Body of pancreas (tissue), 4 donors: ENCODE results near the gene HPS3. TPM values are rescaled to one million over a fixed set of nuclear protein-coding genes. Genes with fewer than 3 reads are reported as not detected.

Experiments used
- ATAC-seq: fragments of 150-250 bp; one replicate; pipeline ENCODE4 v1.9.1; 2016
- DNase-seq, 4 donors: peaks; one replicate each; pipeline ENCODE4 v3.0.0-alpha.2; 2019
- H3K27ac ChIP-seq, 4 donors: fragments of 200-600 bp; sonication (generic); 1 replicate in 3 of 4; 2 replicates in 1 of 4; pipeline versions ENCODE4 v1.5.1 to v1.6.1; 2016 to 2019; ENCODE audit warnings: mild to moderate bottlenecking in 1 of 4, mixed read lengths in 1 of 4, moderate library complexity in 1 of 4
- H3K27me3 ChIP-seq, 2 donors: fragments of 200-600 bp; sonication (generic); one replicate each; pipeline ENCODE4 v1.6.0; 2016; ENCODE audit warnings: mild to moderate bottlenecking in 1 of 2
- H3K36me3 ChIP-seq, 2 donors: fragments of 200-600 bp; sonication (generic); replicated peaks in 1 of 2; 2 replicates each; pipeline ENCODE4 v1.5.1; 2016; ENCODE audit warnings: low read depth in 2 of 2; ENCODE audit not compliant: insufficient read depth in 1 of 2
- H3K4me1 ChIP-seq: fragments of 200-600 bp; sonication (generic); one replicate; pipeline ENCODE4 v1.6.0; 2016
- H3K4me3 ChIP-seq, 2 donors: fragments of 200-600 bp; sonication (generic); 1 replicate in 1 of 2; 2 replicates in 1 of 2; pipeline ENCODE4 v1.5.1; 2016 to 2019
- H3K9me3 ChIP-seq, 3 donors: fragments of 200-600 bp; sonication (generic); 1 replicate in 2 of 3; 2 replicates in 1 of 3; pipeline ENCODE4 v1.5.1; 2016
- CTCF ChIP-seq, 7 experiments: fragments of 450-650 bp in 4 of 7; fragments of 200-600 bp in 3 of 7; sonication (generic) in 3 of 7; IDR thresholded peaks; one replicate each; pipeline ENCODE4 v1.5.1; 2016 to 2019; ENCODE audit warnings: antibody characterized with exemption in 7 of 7
- POLR2A ChIP-seq, 3 donors: fragments of 450-650 bp; IDR thresholded peaks; one replicate each; pipeline ENCODE4 v1.6.1; 2016; ENCODE audit warnings: antibody characterized with exemption in 3 of 3, mild to moderate bottlenecking in 2 of 3
- WGBS, 2 donors: methylation state at CpG; one replicate each; pipeline ENCODE4 v1.1.5; 2017; 5-methylcytosine and 5-hydroxymethylcytosine counted together
- intact Hi-C: fragments of 100-400 bp; cut with DNase I; formaldehyde crosslinking; loops from one replicate; pipeline ENCODE4 v1.15.1; 2023
- total RNA-seq, 2 donors: library from RNA; depleted of rRNA; stranded (reverse); fragments of >200 nt; gene quantifications; one replicate each; pipeline ENCODE4 v1.1.0, GENCODE V29; 2016

Gene HPS3
- total RNA-seq, 2 donors from 2014 or later = 15.8 to 18.2 TPM

GRCh38 chr3:149160754-149161300 is 31.4 kb downstream of the HPS3 start:
- no peak for ATAC-seq

DNA sequence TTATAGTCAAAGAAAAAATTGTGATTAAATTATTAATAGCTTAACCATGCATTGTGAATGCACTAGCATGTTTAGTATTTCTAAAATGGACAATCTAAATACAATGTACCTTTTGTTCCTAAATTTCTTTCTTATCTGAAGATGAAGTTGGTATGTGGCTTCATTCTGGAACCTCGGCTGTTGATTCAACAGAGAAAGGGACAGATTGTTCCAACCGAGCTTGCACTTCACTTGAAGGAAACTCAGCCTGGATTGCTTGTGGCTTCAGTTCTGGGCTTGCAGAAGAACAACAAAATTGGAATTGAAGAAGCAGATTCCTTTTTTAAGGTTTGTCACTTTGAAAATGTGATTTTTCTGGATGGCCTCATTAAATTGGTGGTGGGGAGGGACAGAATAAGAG is 32.6 kb downstream of the HPS3 start:
- H3K27ac ChIP-seq = no peak overlapping the region
- no peak for DNase-seq
- intact Hi-C loops = no loop called here

More at GRCh38 chr3:149160754-149161300, 31.4 kb downstream of the HPS3 start:
- H3K27me3 ChIP-seq = no peaks in the 10 kb centered on the region
- H3K4me3 ChIP-seq = no peak overlapping the region
- TF ChIP-seq CTCF (IDR thresholded peaks at IDR 0.05) (no peak), POLR2A (IDR thresholded peaks at IDR 0.05) (no peak)
- no peak overlapping the region for H3K27ac ChIP-seq
- WGBS, 2 donors = 86 to 97% methylated on average over 4 of the region's 4 CpGs
- peaks cover 6 to 10% of the 10 kb centered on the region in 2 donors for H3K36me3 ChIP-seq
- intact Hi-C loops = no loop called here
- no peaks in the 10 kb centered on the region for H3K9me3 ChIP-seq
- no peak for DNase-seq
- H3K4me1 ChIP-seq = no peaks in the 10 kb centered on the region

DNA sequence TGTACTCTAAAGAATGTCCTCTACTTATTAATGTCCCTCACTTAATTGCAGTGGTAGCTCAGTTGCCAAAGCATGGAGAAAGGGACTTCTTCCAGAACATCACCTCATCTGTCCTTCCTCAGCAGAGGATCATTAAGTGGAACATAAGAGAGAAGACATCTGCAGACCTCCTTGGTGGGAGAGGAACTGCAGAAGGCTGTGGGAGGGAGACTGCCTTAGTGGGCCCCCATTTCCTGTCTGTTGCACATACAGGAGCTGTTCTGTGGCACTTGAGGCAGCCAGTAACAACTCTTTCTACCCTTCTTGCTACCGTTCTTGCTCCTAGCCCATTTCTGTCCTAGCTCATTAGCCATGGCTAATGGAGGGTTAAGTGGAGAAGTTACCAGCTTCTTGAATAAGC is 33.6 kb downstream of the HPS3 start:
- intact Hi-C loops = no loop called here
- Histone ChIP-seq H3K36me3 (peaks cover 0 to 12% of the 10 kb centered on the region in 2 donors), H3K27me3 (no peaks in the 10 kb centered on the region), H3K4me3 (no peak overlapping the region), H3K4me1 (no peaks in the 10 kb centered on the region), H3K9me3 (no peaks in the 10 kb centered on the region), H3K27ac (no peak overlapping the region)
- no peak for ATAC-seq
- no peak for DNase-seq
- TF ChIP-seq POLR2A (IDR thresholded peaks at IDR 0.05) (no peak), CTCF (IDR thresholded peaks at IDR 0.05) (no peak)
- WGBS, 2 donors = 82 to 100% methylated on average over 1 of the region's 1 CpG

More for the DNA sequence above, 32.6 kb downstream of the HPS3 start:
- no peaks in the 10 kb centered on the region for H3K9me3 ChIP-seq
- no peak for TF ChIP-seq POLR2A (IDR thresholded peaks at IDR 0.05)
- TF ChIP-seq CTCF (IDR thresholded peaks at IDR 0.05) = no peak
- H3K36me3 ChIP-seq = peaks cover 6 to 10% of the 10 kb centered on the region in 2 donors
- H3K4me3 ChIP-seq = no peak overlapping the region
- WGBS, 2 donors = 61 to 74% methylated on average over 2 of the region's 2 CpGs
- no peaks in the 10 kb centered on the region for H3K4me1 ChIP-seq
- no peaks in the 10 kb centered on the region for H3K27me3 ChIP-seq
- no peak for ATAC-seq

- 92 to 100% methylated on average over 2 of the region's 2 CpGs for WGBS, 2 donors
- H3K27me3 ChIP-seq = no peaks in the 10 kb centered on the region
- H3K27ac ChIP-seq = no peak overlapping the region
- TF ChIP-seq CTCF (IDR thresholded peaks at IDR 0.05) (no peak), POLR2A (IDR thresholded peaks at IDR 0.05) (no peak)
- no peaks in the 10 kb centered on the region for H3K4me1 ChIP-seq
- H3K36me3 ChIP-seq = peaks cover 0 to 9% of the 10 kb centered on the region in 2 donors
- intact Hi-C loops = no loop called here
- no peaks in the 10 kb centered on the region for H3K9me3 ChIP-seq
- no peak overlapping the region for H3K4me3 ChIP-seq
- DNase-seq = no peak
- ATAC-seq = no peak
Observed at GRCh38 chr3:149167898-149168297, 38.5 kb downstream of the HPS3 start.

DNA sequence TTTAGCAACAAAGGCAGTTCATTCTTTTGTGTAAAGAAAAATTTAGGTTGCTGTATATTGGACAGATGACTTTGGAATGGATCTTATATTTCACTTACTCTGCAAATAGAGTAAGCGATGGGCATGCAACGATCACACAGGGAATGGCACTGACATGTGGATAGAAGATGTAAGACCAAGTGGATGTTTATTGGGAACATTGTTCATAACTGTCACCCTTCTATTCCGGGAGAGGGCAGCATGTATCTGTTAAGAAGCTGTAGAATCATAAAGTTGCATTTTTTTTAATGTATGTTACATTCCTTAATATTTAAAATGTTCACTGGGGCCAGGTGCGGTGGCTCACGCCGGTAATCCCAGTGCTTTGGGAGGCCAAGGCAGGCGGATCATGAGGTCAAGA is 41.2 kb downstream of the HPS3 start:
- Histone ChIP-seq H3K9me3 (no peaks in the 10 kb centered on the region), H3K27me3 (no peaks in the 10 kb centered on the region), H3K4me1 (no peaks in the 10 kb centered on the region), H3K36me3 (peaks cover 0 to 12% of the 10 kb centered on the region in 2 donors), H3K27ac (no peak overlapping the region), H3K4me3 (no peak overlapping the region)
- ATAC-seq (no peak), DNase-seq (no peak)
- 98 to 99% methylated on average over 7 of the region's 7 CpGs for WGBS, 2 donors
- TF ChIP-seq POLR2A (IDR thresholded peaks at IDR 0.05) = no peak
- no peak for TF ChIP-seq CTCF (IDR thresholded peaks at IDR 0.05)
- intact Hi-C loops = no loop called here
